Mesothelial cell of epicardium (in vitro differentiated cells): Measurements from ENCODE around the gene MCM8. TPM values are rescaled to one million over a fixed set of nuclear protein-coding genes. Genes with fewer than 3 reads are reported as not detected.
A peak's percentile ranks its signal among the peaks of the same experiment; 100 is the strongest.

Source experiments
- DNase-seq, 2 experiments: peaks; one replicate each; pipeline ENCODE4 v3.0.0; 2021; ENCODE audit warnings: low spot score in 2 of 2; ENCODE audit not compliant: unreplicated experiment in 2 of 2
- H3K27ac Mint-ChIP-seq: 2 replicates; pipeline ENCODE4 v1.8.0; 2021; ENCODE audit warnings: mixed read lengths
- H3K27me3 Mint-ChIP-seq: 2 replicates; pipeline ENCODE4 v1.8.0; 2021; ENCODE audit warnings: low read depth, mixed read lengths
- H3K36me3 Mint-ChIP-seq: 2 replicates; pipeline ENCODE4 v1.8.0; 2021; ENCODE audit warnings: mixed read lengths
- H3K4me1 Mint-ChIP-seq: 2 replicates; pipeline ENCODE4 v1.8.0; 2021; ENCODE audit warnings: mixed read lengths
- H3K4me3 Mint-ChIP-seq: 2 replicates; pipeline ENCODE4 v1.8.0; 2021; ENCODE audit warnings: mild to moderate bottlenecking, moderate library complexity, mixed read lengths
- H3K9me3 Mint-ChIP-seq: 2 replicates; pipeline ENCODE4 v1.8.0; 2021; ENCODE audit warnings: mixed read lengths
- CTCF ChIP-seq: fragments of 200-600 bp; sonication (generic); IDR thresholded peaks from one replicate; pipeline ENCODE4 v1.5.0; 2021; ENCODE audit warnings: antibody characterized with exemption; ENCODE audit not compliant: unreplicated experiment
- total RNA-seq: library from RNA; stranded (reverse); gene quantifications from 3 replicates; pipeline ENCODE4 v1.2.1, GENCODE V29; 2021

The MCM8 gene
- total RNA-seq, 1 donor from 2014 or later: 11.3 TPM

- no peak for DNase-seq
- H3K4me3 Mint-ChIP-seq: no peak overlapping the region
- no peaks in the 10 kb centered on the region for H3K9me3 Mint-ChIP-seq
- TF ChIP-seq CTCF: no peak
- H3K4me1 Mint-ChIP-seq: peaks cover 5% of the 10 kb centered on the region
- no peaks in the 10 kb centered on the region for H3K27me3 Mint-ChIP-seq
- H3K27ac Mint-ChIP-seq: no peak overlapping the region
- peaks cover 9% of the 10 kb centered on the region for H3K36me3 Mint-ChIP-seq
These were observed 39.1 kb downstream of the MCM8 start for GRCh38 chr20:5989539-5989938.

GRCh38 chr20:5990946-5991345 is 40.5 kb downstream of the MCM8 start:
- Mint-ChIP-seq H3K27me3 (no peaks in the 10 kb centered on the region), H3K9me3 (no peaks in the 10 kb centered on the region), H3K36me3 (peaks cover 10% of the 10 kb centered on the region), H3K4me3 (no peak overlapping the region), H3K27ac (no peak overlapping the region), H3K4me1 (peaks cover 5% of the 10 kb centered on the region)
- no peak for DNase-seq
- TF ChIP-seq CTCF: no peak

- Mint-ChIP-seq H3K4me3 (no peak overlapping the region), H3K36me3 (peaks cover 10% of the 10 kb centered on the region)
These were observed 41.4 kb downstream of the MCM8 start for GRCh38 chr20:5991623-5992441.

GRCh38 chr20:5996765-5997164 is 46.3 kb downstream of the MCM8 start:
- Mint-ChIP-seq H3K4me3 (no peak overlapping the region), H3K27me3 (no peaks in the 10 kb centered on the region), H3K27ac (no peak overlapping the region), H3K4me1 (peaks cover 5% of the 10 kb centered on the region), H3K9me3 (no peaks in the 10 kb centered on the region), H3K36me3 (peaks cover 3% of the 10 kb centered on the region)
- TF ChIP-seq CTCF: no peak
- DNase-seq: no peak

More at GRCh38 chr20:5991623-5992441, 41.4 kb downstream of the MCM8 start:
- Mint-ChIP-seq H3K27me3 (no peaks in the 10 kb centered on the region), H3K4me1 (peaks cover 5% of the 10 kb centered on the region), H3K27ac (peak overlapping the region; percentile 82), H3K9me3 (no peaks in the 10 kb centered on the region)
- DNase-seq: no peak
- no peak for TF ChIP-seq CTCF

- Mint-ChIP-seq H3K27ac (no peak overlapping the region), H3K4me1 (peaks cover 4% of the 10 kb centered on the region), H3K27me3 (no peaks in the 10 kb centered on the region), H3K9me3 (no peaks in the 10 kb centered on the region), H3K4me3 (no peak overlapping the region), H3K36me3 (peaks cover 3% of the 10 kb centered on the region)
- no peak for DNase-seq
- no peak for TF ChIP-seq CTCF
These were observed 49.3 kb downstream of the MCM8 start for GRCh38 chr20:5999783-6000182.
